Pancreas (tissue), 10 donors: Measurements from ENCODE around the gene DLX3. TPM values are rescaled to one million over a fixed set of nuclear protein-coding genes. Genes with fewer than 3 reads are reported as not detected.

Experiments used
- ATAC-seq, 4 donors: fragments of 200-7000 bp; cut with Tn5 transposase; one replicate each; pipeline versions ENCODE4 v1.8.0 to v1.9.1; 2020; ENCODE audit warnings: mild to moderate bottlenecking in 4 of 4, moderate library complexity in 4 of 4
- DNase-seq, 6 donors: peaks; one replicate each; pipeline ENCODE4 v3.0.0-alpha.2; 2020
- FAIRE-seq: peaks from 2 replicates; lab custom pipeline; 2012; peaks lifted over from hg19 to GRCh38; lab: Jason Lieb, UNC
- H3K27ac ChIP-seq, 4 donors: fragments of 200-600 bp; sonication (generic); 1 replicate in 3 of 4; 2 replicates in 1 of 4; pipeline versions ENCODE4 v1.5.0 to v1.8.0; 2020
- H3K27me3 ChIP-seq, 4 donors: fragments of 200-600 bp; one replicate each; pipeline ENCODE4 v1.8.0; 2021
- H3K36me3 ChIP-seq, 3 donors: fragments of 200-600 bp; sonication (generic) in 1 of 3; one replicate each; pipeline versions ENCODE4 v1.5.0 to v1.8.0; 2020 to 2021
- H3K4me1 ChIP-seq, 3 donors: fragments of 200-600 bp; one replicate each; pipeline ENCODE4 v1.8.0; 2021
- H3K4me3 ChIP-seq, 4 donors: fragments of 200-600 bp; sonication (generic) in 2 of 4; one replicate each; pipeline versions ENCODE4 v1.5.0 to v1.8.0; 2020 to 2021
- H3K9me3 ChIP-seq, 4 donors: fragments of 200-600 bp; one replicate each; pipeline ENCODE4 v1.8.0; 2021
- WGBS, 2 donors: extraction: QIAGEN DNeasy Blood & Tissue Kit; methylation state at CpG; one replicate each; pipeline ENCODE4 v1.1.7; 2013; 5-methylcytosine and 5-hydroxymethylcytosine counted together
- intact Hi-C, 3 donors: fragments of 100-400 bp; cut with DNase I; formaldehyde crosslinking; loops; one replicate each; pipeline versions ENCODE4 v1.11.1 to v1.14.2; 2022
- polyA plus RNA-seq, 2 donors: library from polyadenylated mRNA; stranded (reverse); fragments of 200-250 nt; gene quantifications; one replicate each; pipeline ENCODE4 v1.2.3, GENCODE V29; 2013
- total RNA-seq, 6 donors: library from RNA; stranded (reverse); fragmentation: NEBNext Ultra II Directional in 4 of 6; extraction: Animal tissue kit (Norgen Biotek cat#: 25700) in 4 of 6; gene quantifications; one replicate each; pipeline versions ENCODE4 v1.2.1 to v1.2.4, GENCODE V29; 2021 to 2023
- TF ChIP-seq, protein P1 (sequence below), 4 donors: fragments of 200-600 bp; sonication (generic) in 3 of 4; IDR thresholded peaks; one replicate each; pipeline versions ENCODE4 v1.5.0 to v1.8.0; 2021; ENCODE audit warnings: antibody characterized with exemption in 4 of 4
- donor health status: healthy with polysubstance abuse.
- donor health status: DM: no; HTN: no; CAD: no; lungs with moderate emphysema.
- donor health status: DM: no; HTN: no; CAD: no.
- donor health status: control.
- donor health status: control.
- donor health status: Bipolar disorder and iron deficiency.
- donor health status: DM: yes; HTN: yes; CAD: no.
- donor health status: DM: no; HTN: no; CAD: no.
- donor health status: DM: no; HTN: no; CAD: no.
- donor health status: DM: yes; HTN: yes; CAD: no.

The DLX3 gene
- total and polyA plus RNA-seq, 8 donors, result 0.09 to 0.53 (median 0.32) TPM

DNA sequence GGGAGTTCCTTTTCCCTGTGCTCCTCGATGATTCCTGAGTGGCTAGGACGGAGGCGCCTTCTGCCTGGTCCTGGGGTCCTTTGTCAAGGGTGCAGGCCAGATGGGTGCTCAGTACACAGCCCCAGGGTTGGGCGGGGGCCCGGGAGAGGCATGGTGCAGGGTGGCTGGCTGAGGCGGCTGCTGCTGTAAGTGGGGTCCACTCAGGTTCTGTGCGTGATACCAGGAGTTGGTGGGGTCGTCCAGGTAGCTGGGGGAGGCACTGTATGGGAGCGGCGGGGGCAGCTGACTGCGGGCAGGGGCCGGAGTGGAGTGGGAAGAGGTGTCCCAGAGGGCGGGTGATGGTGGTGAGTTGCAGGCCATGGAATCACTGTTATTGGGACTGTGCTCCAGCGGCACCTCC is 3.6 kb downstream of the DLX3 start:
- Histone ChIP-seq H3K27me3 (peaks cover 0 to 8% (median 1%) of the 10 kb centered on the region in 4 donors), H3K9me3 (no peaks in the 10 kb centered on the region), H3K4me3 (no peak overlapping the region), H3K27ac (no peak overlapping the region), H3K36me3 (no peaks in the 10 kb centered on the region), H3K4me1 (peaks cover 0 to 2% (median 0%) of the 10 kb centered on the region in 3 donors)
- intact Hi-C loops, result no loop called here
- TF ChIP-seq, protein P1, sequence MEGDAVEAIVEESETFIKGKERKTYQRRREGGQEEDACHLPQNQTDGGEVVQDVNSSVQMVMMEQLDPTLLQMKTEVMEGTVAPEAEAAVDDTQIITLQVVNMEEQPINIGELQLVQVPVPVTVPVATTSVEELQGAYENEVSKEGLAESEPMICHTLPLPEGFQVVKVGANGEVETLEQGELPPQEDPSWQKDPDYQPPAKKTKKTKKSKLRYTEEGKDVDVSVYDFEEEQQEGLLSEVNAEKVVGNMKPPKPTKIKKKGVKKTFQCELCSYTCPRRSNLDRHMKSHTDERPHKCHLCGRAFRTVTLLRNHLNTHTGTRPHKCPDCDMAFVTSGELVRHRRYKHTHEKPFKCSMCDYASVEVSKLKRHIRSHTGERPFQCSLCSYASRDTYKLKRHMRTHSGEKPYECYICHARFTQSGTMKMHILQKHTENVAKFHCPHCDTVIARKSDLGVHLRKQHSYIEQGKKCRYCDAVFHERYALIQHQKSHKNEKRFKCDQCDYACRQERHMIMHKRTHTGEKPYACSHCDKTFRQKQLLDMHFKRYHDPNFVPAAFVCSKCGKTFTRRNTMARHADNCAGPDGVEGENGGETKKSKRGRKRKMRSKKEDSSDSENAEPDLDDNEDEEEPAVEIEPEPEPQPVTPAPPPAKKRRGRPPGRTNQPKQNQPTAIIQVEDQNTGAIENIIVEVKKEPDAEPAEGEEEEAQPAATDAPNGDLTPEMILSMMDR (IDR thresholded peaks at IDR 0.05), result no peak
- ATAC-seq (no peak), DNase-seq (peak in 1 of 6 donors; percentile 52), FAIRE-seq (no peak)
- WGBS, 2 donors, result 78 to 89% methylated on average over 14 of the region's 14 CpGs

DNA sequence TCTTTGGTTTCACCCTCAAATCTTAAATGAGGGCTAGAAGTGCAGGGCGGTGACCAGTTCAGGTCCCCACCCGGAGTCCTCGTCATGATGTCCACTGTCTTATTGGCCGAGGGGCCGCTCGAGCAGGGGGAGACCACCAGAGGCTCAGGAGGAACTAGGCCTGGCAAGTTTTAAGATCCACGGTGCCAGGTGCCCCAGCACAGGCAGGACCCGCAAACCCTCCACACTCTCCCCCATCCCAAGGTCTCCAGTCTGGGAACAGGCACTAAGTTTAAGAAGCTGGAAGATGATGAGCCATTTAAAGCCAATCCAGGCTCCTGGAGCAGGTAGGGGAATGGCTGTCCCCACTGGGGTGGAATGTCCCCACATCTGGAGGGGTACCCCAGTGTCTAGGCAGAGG is 4.1 kb downstream of the DLX3 start:
- FAIRE-seq (no peak), DNase-seq (no peak), ATAC-seq (no peak)
- Histone ChIP-seq H3K4me3 (no peak overlapping the region), H3K27me3 (peaks cover 0 to 8% (median 0%) of the 10 kb centered on the region in 4 donors), H3K4me1 (peaks cover 0 to 2% (median 0%) of the 10 kb centered on the region in 3 donors), H3K9me3 (no peaks in the 10 kb centered on the region), H3K27ac (no peak overlapping the region), H3K36me3 (no peaks in the 10 kb centered on the region)
- TF ChIP-seq, protein P1 (IDR thresholded peaks at IDR 0.05), result no peak
- WGBS, 2 donors, result 78 to 82% methylated on average over 8 of the region's 8 CpGs
- intact Hi-C loops, result no loop called here

DNA sequence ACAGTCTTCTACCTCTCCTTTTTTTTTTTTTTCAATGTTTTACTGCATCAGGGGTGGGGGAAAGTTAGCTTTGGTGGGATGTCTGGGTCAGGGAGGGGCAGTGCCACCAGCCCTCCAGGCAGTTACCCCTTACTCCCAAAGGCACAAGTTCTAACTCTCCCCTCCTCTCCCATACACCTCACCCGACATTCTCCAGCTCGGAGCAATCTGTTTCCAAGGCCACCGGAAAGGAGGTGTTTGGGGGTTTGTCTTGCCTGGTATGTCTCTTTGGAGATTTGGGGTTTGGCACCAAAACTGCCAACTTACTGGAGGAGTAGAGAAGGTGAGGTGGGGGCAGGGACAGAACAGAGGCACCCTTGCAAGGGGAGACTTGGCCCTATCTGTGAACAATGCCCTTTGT is 4.7 kb downstream of the DLX3 start:
- ATAC-seq, result no peak
- Histone ChIP-seq H3K4me3 (no peak overlapping the region), H3K36me3 (no peaks in the 10 kb centered on the region), H3K27ac (no peak overlapping the region), H3K27me3 (peaks cover 0 to 8% (median 0%) of the 10 kb centered on the region in 4 donors), H3K9me3 (no peaks in the 10 kb centered on the region), H3K4me1 (peaks cover 0 to 2% (median 0%) of the 10 kb centered on the region in 3 donors)
- TF ChIP-seq, protein P1 (IDR thresholded peaks at IDR 0.05), result no peak
- WGBS, 2 donors, result 42 to 52% methylated on average over 3 of the region's 3 CpGs
- no peak for DNase-seq
- intact Hi-C loops, result no loop called here
- no peak for FAIRE-seq

DNA sequence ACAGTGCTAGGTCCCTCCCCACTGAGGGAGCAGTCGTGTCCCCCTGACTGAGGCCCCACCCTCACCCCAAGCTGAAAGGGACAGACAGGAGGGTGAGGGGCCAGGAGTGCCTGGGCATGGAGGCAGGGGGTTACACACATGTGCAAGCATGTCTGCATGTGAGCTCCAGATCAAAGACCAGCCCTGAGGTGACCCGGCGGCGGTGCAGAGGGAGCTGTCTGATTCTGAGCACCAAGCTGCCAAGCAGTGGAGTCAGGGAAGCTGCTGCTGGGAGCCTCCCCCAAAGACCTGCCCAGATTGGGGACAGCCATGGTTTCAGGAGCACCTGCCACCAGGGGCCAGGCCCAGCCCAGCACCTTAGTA is 5.5 kb downstream of the DLX3 start:
- no peaks in the 10 kb centered on the region for H3K36me3 ChIP-seq
- H3K27me3 ChIP-seq, result peaks cover 0 to 3% (median 0%) of the 10 kb centered on the region in 4 donors
- no peak for ATAC-seq
- intact Hi-C loops, result no loop called here
- H3K27ac ChIP-seq, result no peak overlapping the region
- no peaks in the 10 kb centered on the region for H3K4me1 ChIP-seq
- TF ChIP-seq, protein P1 (IDR thresholded peaks at IDR 0.05), result no peak
- 74 to 82% methylated on average over 4 of the region's 4 CpGs for WGBS, 2 donors
- no peaks in the 10 kb centered on the region for H3K9me3 ChIP-seq
- H3K4me3 ChIP-seq, result no peak overlapping the region
- peak in 1 of 6 donors; percentile 37 for DNase-seq
- no peak for FAIRE-seq

DNA sequence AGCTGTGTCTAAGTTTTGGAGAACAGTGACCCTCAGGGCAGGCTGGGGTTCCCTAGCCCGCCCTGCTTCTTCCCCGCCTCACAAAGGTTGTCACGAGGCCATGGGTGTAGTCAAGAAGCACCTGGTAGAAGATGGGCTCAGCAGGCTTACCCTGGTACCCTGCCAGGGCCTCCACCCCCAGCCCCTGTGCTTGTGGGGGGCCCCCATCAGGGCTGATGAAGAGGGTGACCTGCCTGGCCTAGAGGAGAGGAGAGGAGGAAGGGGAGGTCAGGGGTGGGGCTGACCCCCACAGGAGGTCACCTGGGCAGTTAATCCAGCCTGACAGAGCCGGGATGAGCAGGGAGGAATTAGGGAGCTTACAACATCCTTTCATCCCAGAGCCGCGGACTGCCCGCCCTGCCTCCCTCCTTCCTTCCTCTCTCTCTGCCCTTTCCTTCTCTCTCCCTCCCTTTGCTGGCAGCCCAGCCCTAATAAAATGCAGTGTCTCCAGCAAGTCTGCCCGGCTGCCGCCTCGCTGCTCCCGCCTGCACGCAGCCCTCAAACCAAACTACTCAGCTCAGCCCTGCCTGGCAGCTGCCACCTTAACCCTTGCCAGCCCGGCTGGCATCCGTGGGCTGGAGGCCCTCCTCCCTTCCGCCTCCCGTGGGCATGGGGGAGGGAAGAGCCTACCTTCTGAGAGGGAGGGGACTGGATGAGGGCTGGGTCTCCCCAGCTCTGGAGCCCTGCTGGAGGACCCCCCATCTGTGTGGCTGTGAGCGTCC is 7.2 kb downstream of the DLX3 start:
- ATAC-seq, result peak in 2 of 4 donors; percentile 33 to 44
- peak in 2 of 6 donors; percentile 9 to 56 for DNase-seq
- intact Hi-C loops, result no loop called here
- WGBS, 2 donors, result 18 to 19% methylated on average over 16 to 17 of the region's 17 CpGs
- no peak overlapping the region for H3K27ac ChIP-seq
- H3K9me3 ChIP-seq, result no peaks in the 10 kb centered on the region
- H3K36me3 ChIP-seq, result no peaks in the 10 kb centered on the region
- H3K4me1 ChIP-seq, result no peaks in the 10 kb centered on the region
- TF ChIP-seq, protein P1 (IDR thresholded peaks at IDR 0.05), result no peak
- H3K4me3 ChIP-seq, result no peak overlapping the region
- H3K27me3 ChIP-seq, result peaks cover 0 to 2% (median 0%) of the 10 kb centered on the region in 4 donors
- no peak for FAIRE-seq
